Esophagus squamous epithelium (tissue), 4 donors: ENCODE results near the gene ACTN2.

Experiments
- CTCF ChIP-seq, 6 experiments: fragments of 450-650 bp in 4 of 6; fragments of 200-600 bp in 2 of 6; sonication (generic) in 2 of 6; IDR thresholded peaks; one replicate each; pipeline ENCODE4 v1.5.1; 2016 to 2019; ENCODE audit warnings: antibody characterized with exemption in 6 of 6, mild to moderate bottlenecking in 4 of 6, moderate library complexity in 4 of 6
- POLR2A ChIP-seq, 4 donors: fragments of 450-650 bp; IDR thresholded peaks; one replicate each; pipeline ENCODE4 v1.6.1; 2017; ENCODE audit warnings: antibody characterized with exemption in 4 of 4, mild to moderate bottlenecking in 4 of 4, moderate library complexity in 3 of 4

- TF ChIP-seq POLR2A (IDR thresholded peaks at IDR 0.05) (no peak), CTCF (IDR thresholded peaks at IDR 0.05) (no peak)
Measured at GRCh38 chr1:236779312-236779711, 93.0 kb downstream of the ACTN2 start.
